HG03575 (cell line): ENCODE results near the gene METRN.

Experiments
- ATAC-seq: cut with Tn5 transposase; IDR thresholded peaks from one replicate; pipeline ENCODE4 v1.9.1; 2021; ENCODE audit not compliant: unreplicated experiment, insufficient number of reproducible peaks, low FRiP score; ENCODE audit errors: extremely low read depth

The METRN gene

DNA sequence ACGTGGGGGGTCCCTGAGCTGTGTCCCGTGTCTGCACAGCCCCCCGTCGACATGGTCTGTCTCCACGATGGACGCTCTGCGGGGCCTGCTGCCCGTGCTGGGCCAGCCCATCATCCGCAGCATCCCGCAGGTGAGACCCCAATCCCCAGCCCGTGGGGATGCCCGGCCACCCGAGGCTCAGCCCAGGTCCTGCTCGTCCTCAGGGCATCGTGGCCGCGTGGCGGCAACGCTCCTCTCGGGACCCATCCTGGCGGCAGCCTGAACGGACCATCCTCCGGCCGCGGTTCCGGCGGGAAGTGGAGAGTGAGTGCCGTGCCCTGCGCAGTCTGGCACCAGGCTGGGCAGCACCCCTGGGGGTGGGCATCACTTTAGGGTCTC lies 50.6 kb downstream of the METRN start:
- ATAC-seq = no peak

DNA sequence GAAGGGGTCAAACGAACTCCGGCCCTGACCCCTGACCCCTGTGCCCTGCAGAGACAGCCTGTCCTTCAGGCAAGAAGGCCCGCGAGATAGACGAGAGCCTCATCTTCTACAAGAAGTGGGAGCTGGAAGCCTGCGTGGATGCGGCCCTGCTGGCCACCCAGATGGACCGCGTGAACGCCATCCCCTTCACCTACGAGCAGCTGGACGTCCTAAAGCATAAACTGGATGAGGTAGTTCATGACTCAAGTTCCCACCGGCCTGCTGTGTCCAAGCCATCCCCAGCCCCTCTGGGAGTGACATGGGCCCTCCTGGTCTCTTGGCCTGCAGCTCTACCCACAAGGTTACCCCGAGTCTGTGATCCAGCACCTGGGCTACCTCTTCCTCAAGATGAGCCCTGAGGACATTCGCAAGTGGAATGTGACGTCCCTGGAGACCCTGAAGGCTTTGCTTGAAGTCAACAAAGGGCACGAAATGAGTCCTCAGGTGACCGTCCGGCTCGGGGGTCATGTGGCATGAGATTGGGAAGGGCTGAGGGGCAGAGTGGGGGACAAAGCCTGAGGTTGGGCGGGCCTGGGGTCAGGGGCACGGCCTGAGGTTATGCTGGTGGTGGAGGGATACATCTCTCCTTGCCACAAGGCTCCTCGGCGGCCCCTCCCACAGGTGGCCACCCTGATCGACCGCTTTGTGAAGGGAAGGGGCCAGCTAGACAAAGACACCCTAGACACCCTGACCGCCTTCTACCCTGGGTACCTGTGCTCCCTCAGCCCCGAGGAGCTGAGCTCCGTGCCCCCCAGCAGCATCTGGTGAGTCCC lies 51.3 kb downstream of the METRN start:
- no peak for ATAC-seq

DNA sequence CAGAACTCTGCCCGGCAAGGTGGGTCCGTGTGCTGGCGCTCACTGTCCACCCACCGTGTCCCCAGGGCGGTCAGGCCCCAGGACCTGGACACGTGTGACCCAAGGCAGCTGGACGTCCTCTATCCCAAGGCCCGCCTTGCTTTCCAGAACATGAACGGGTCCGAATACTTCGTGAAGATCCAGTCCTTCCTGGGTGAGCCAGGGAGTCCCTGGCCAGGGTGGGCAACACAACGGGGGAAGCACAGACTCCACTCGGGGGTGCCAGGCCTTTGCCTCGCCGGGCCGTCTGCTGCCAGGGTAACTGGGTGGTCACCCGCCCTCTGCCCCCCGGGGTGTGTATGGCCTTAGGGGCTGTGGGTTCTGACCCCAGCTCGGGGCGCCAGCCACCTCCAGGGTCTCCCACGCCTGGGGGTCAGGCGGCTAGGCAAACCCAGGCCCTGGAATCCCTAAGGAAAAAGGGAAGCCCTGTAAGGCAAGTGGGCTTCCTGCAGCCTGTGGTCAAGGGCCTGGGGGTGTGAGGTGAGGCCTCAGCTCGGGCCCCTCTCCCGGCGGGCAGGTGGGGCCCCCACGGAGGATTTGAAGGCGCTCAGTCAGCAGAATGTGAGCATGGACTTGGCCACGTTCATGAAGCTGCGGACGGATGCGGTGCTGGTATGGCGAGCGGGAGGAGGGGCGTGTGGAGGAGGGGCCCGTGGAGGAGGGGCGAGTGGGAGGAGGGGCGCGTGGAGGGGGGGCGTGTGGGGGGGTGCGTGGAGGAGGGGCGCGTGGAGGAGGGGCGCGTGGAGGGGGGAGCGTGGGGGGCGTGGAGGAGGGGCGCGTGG lies 52.1 kb downstream of the METRN start:
- no peak for ATAC-seq

DNA sequence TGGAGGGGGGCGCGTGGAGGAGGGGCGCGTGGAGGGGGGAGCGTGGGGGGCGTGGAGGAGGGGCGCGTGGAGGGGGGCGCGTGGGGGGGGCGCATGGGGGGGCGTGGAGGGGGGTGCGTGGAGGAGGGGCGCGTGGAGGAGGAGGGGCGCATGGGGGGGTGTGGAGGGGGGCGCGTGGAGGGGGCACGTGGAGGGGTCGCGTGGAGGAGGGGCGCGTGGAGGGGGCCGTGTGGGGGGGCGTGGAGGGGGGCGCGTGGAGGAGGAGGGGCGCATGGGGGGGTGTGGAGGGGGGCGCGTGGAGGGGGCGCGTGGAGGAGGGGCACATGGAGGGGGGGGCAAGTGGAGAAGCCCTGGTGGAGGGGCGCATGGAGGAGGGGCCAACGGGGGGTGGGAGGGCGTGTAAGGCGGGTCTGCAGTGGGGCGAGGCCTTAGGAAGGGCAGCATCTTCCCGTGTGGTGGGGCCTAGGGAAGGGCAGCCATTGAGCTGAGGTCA lies 52.9 kb downstream of the METRN start:
- no peak for ATAC-seq

DNA sequence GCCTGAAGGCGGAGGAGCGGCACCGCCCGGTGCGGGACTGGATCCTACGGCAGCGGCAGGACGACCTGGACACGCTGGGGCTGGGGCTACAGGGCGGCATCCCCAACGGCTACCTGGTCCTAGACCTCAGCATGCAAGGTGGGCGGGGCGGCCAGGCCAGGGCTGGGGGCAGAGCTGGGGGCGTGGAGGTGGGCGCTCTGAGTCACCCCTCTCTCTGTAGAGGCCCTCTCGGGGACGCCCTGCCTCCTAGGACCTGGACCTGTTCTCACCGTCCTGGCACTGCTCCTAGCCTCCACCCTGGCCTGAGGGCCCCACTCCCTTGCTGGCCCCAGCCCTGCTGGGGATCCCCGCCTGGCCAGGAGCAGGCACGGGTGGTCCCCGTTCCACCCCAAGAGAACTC lies 53.5 kb downstream of the METRN start:
- no peak for ATAC-seq
